Mesendoderm (in vitro differentiated cells): ENCODE results near the gene PADI4.

Source experiments
- DNase-seq: peaks from one replicate; pipeline ENCODE4 v3.0.0; 2013
- H2AK5ac ChIP-seq: 2 replicates; pipeline ENCODE4 v1.6.1; 2013; ENCODE audit warnings: low read length, inconsistent platforms
- H2BK120ac ChIP-seq: 2 replicates; pipeline ENCODE4 v1.6.1; 2013; ENCODE audit warnings: low read depth, mild to moderate bottlenecking, low read length, moderate library complexity, mixed read lengths
- H2BK15ac ChIP-seq: replicated peaks from 2 replicates; pipeline ENCODE4 v1.6.1; 2013; ENCODE audit warnings: low read depth, mild to moderate bottlenecking, moderate library complexity
- H2BK5ac ChIP-seq: 2 replicates; pipeline ENCODE4 v1.6.1; 2013; ENCODE audit warnings: low read length, inconsistent platforms
- H3K18ac ChIP-seq: 2 replicates; pipeline ENCODE4 v1.6.1; 2013; ENCODE audit warnings: mild to moderate bottlenecking, low read length, mixed read lengths
- H3K23ac ChIP-seq: one replicate; pipeline ENCODE4 v1.6.1; 2013; ENCODE audit warnings: low read length
- H3K27ac ChIP-seq: 2 replicates; pipeline ENCODE4 v1.5.1; 2013; ENCODE audit warnings: low read depth, mild to moderate bottlenecking, inconsistent platforms, low read length, moderate library complexity
- H3K27me3 ChIP-seq: 2 replicates; pipeline ENCODE4 v1.6.1; 2013; ENCODE audit warnings: low read length, control low read depth, mild to moderate bottlenecking, inconsistent platforms; ENCODE audit not compliant: insufficient read depth, poor library complexity
- H3K36me3 ChIP-seq: 2 replicates; pipeline ENCODE4 v1.6.1; 2013; ENCODE audit warnings: low read length, inconsistent platforms; ENCODE audit not compliant: control insufficient read depth, insufficient read depth
- H3K4ac ChIP-seq: one replicate; pipeline ENCODE4 v1.6.1; 2013; ENCODE audit warnings: low read depth, mild to moderate bottlenecking, low read length, moderate library complexity
- H3K4me1 ChIP-seq: 2 replicates; pipeline ENCODE4 v1.6.1; 2013; ENCODE audit warnings: low read depth, low read length, inconsistent platforms; ENCODE audit not compliant: control insufficient read depth
- H3K4me2 ChIP-seq: 2 replicates; pipeline ENCODE4 v1.6.1; 2013; ENCODE audit warnings: low read length
- H3K4me3 ChIP-seq: 2 replicates; pipeline ENCODE4 v1.5.1; 2013; ENCODE audit warnings: mild to moderate bottlenecking, low read length
- H3K56ac ChIP-seq: one replicate; pipeline ENCODE4 v1.6.1; 2013; ENCODE audit warnings: low read length
- H3K79me1 ChIP-seq: 2 replicates; pipeline ENCODE4 v1.6.1; 2013; ENCODE audit warnings: low read length, inconsistent platforms
- H3K79me2 ChIP-seq: 2 replicates; pipeline ENCODE4 v1.6.1; 2013; ENCODE audit warnings: mild to moderate bottlenecking, low read length; ENCODE audit not compliant: control insufficient read depth, insufficient read depth
- H3K9ac ChIP-seq: 2 replicates; pipeline ENCODE4 v1.6.1; 2013; ENCODE audit warnings: low read length, inconsistent platforms
- H4K5ac ChIP-seq: one replicate; pipeline ENCODE4 v1.6.1; 2013; ENCODE audit warnings: low read length
- H4K8ac ChIP-seq: one replicate; pipeline ENCODE4 v1.6.1; 2013; ENCODE audit warnings: low read depth, mild to moderate bottlenecking, control low read depth, low read length, moderate library complexity
- WGBS: extraction: QIAGEN DNeasy Blood & Tissue Kit; methylation state at CpG from one replicate; pipeline ENCODE4 v1.1.7; 2013; ENCODE audit warnings: low lambda C conversion rate, missing lambda C conversion rate; ENCODE audit not compliant: insufficient coverage; ENCODE audit errors: extremely low coverage; 5-methylcytosine and 5-hydroxymethylcytosine counted together

Gene PADI4

DNA sequence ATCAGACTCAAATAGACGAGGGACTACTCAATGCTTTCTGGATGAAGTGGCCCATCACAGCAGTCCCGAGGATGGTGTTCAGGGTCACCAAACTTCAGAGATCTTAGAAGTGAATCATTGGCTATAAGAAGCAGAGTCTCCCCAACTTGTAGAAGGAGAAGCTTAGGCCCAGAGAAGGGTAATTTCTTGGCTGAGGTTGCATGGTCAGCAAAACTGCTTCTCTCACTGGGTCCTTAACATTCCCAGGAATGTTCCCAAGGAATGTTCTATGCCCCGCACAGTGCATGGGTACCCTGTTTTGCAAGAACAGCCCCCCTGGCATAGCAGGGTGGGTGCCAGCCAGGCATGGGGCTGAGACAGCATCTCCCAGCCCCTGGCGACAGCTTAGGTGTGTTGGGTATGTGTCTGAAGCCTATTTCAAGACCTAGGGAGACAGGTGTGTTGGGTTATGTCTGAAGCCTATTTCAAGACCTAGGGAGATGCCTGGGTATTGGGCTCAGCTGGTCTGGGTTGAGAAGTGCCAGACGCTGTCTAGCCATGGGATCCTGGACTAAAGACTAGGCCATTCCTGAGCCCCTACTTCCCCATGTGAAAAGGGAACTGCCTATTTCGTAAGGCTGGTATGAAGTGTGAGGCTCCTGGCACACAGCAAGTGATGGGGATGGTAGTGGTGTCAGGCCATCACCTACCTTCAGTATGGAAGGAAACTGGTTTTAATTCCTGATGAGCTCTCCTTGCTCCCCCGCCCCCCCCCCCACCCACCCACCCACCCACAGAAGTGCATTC lies 90.1 kb downstream of the PADI4 start:
- no peaks in the 10 kb centered on the region for H3K79me1 ChIP-seq
- H3K4ac ChIP-seq, result no peak overlapping the region
- H3K4me1 ChIP-seq, result no peaks in the 10 kb centered on the region
- H3K56ac ChIP-seq, result no peak overlapping the region
- H2BK15ac ChIP-seq, result no peak overlapping the region
- H3K4me3 ChIP-seq, result no peak overlapping the region
- WGBS, result no CpG with 5 or more reads among the region's 7 CpGs
- no peak overlapping the region for H4K8ac ChIP-seq
- no peak for DNase-seq
- H4K5ac ChIP-seq, result no peak overlapping the region
- H3K4me2 ChIP-seq, result no peak overlapping the region
- no peak overlapping the region for H3K18ac ChIP-seq
- no peak overlapping the region for H3K27ac ChIP-seq
- H2AK5ac ChIP-seq, result no peak overlapping the region
- no peak overlapping the region for H3K23ac ChIP-seq
- H3K79me2 ChIP-seq, result no peaks in the 10 kb centered on the region
- H3K36me3 ChIP-seq, result no peaks in the 10 kb centered on the region
- no peak overlapping the region for H2BK120ac ChIP-seq
- no peak overlapping the region for H3K9ac ChIP-seq
- H3K27me3 ChIP-seq, result no peaks in the 10 kb centered on the region
- no peak overlapping the region for H2BK5ac ChIP-seq

DNA sequence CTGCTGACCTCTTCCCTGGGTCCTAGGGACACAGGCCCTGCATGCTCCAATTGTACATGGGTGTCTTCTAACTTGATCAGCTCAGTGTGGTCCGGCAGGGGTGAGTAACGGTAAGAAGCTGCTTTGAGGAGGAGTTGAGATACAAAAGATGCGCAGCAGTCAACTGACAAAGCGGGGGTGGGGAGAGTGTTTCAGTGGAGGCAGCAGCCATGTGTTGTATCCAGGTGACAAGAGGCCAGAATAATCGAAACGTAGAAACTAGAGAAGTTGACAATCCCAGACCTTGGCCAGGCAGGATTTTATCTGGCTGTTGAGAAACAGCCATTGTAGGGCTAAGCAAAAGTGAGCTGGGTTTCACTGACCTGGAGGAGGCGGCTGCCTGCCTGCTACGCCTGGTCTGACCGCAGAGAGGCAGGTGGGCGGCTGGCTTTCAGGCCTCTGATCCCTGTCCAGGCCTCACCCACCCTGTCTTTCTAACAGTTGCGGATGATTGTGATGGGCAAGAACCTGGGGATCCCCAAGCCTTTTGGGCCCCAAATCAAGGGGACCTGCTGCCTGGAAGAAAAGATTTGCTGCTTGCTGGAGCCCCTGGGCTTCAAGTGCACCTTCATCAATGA lies 92.8 kb downstream of the PADI4 start:
- Histone ChIP-seq H3K18ac (no peak overlapping the region), H3K36me3 (peaks cover 2% of the 10 kb centered on the region), H3K23ac (no peak overlapping the region), H3K56ac (no peak overlapping the region), H3K4me3 (no peak overlapping the region), H3K27me3 (no peaks in the 10 kb centered on the region), H3K4me2 (no peak overlapping the region), H3K4me1 (no peaks in the 10 kb centered on the region), H2AK5ac (no peak overlapping the region), H4K8ac (no peak overlapping the region), H3K9ac (no peak overlapping the region), H3K79me2 (no peaks in the 10 kb centered on the region), H2BK5ac (no peak overlapping the region), H3K4ac (no peak overlapping the region), H4K5ac (no peak overlapping the region), H2BK15ac (no peak overlapping the region), H3K27ac (no peak overlapping the region), H2BK120ac (no peak overlapping the region), H3K79me1 (peaks cover 1% of the 10 kb centered on the region)
- no peak for DNase-seq
- no CpG with 5 or more reads among the region's 11 CpGs for WGBS

DNA sequence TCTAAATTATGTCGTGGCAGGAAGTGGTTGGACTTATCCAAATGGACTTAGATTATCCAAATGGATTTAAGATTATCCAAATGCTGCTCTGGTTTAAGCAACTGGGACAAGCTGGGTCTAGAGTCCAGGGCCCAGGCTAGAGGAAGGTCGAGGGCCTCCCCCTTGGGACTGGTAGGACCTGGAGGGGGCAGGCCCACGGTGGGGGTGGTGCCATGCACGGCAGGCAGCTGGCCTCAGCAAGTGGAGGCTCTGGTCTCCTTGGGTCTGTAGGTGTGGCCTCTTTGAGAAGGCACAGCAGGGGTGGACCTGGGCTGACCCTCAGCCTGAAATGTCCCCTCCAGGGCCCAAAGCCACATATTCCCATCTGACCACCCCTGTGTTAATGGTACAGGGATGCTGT lies 93.8 kb downstream of the PADI4 start:
- WGBS, result no CpG with 5 or more reads among the region's 4 CpGs
- H3K4me2 ChIP-seq, result no peak overlapping the region
- no peak overlapping the region for H3K23ac ChIP-seq
- no peak overlapping the region for H2BK15ac ChIP-seq
- no peak for DNase-seq
- no peak overlapping the region for H3K9ac ChIP-seq
- peaks cover 1% of the 10 kb centered on the region for H3K79me1 ChIP-seq
- H2AK5ac ChIP-seq, result no peak overlapping the region
- H3K27ac ChIP-seq, result no peak overlapping the region
- no peak overlapping the region for H3K56ac ChIP-seq
- H2BK5ac ChIP-seq, result no peak overlapping the region
- H3K18ac ChIP-seq, result no peak overlapping the region
- no peak overlapping the region for H2BK120ac ChIP-seq
- peaks cover 2% of the 10 kb centered on the region for H3K36me3 ChIP-seq
- H3K4me1 ChIP-seq, result no peaks in the 10 kb centered on the region
- no peak overlapping the region for H4K5ac ChIP-seq
- H3K4me3 ChIP-seq, result no peak overlapping the region
- no peak overlapping the region for H3K4ac ChIP-seq
- no peaks in the 10 kb centered on the region for H3K79me2 ChIP-seq
- no peaks in the 10 kb centered on the region for H3K27me3 ChIP-seq
- no peak overlapping the region for H4K8ac ChIP-seq

DNA sequence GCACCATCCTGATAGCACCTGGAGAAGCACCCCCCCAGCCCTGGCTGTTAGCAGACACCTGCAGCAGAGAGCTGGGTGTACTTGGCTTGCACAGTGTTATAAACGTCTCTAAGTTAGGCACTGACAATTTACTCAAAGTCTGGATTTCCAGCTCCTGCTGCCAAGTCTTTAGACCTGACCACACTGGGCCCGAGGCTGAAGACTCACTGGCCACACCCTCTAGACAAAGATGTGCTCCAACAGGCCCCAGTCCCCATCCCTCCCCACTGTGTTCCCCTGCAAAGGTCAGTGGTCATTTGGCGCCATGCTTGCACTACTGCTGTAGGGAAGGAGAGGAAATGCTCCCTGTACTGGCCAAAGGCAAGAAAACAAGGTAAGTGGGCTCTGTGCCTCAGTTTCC lies 95.1 kb downstream of the PADI4 start:
- no peaks in the 10 kb centered on the region for H3K79me2 ChIP-seq
- no peaks in the 10 kb centered on the region for H3K4me1 ChIP-seq
- no peak overlapping the region for H2AK5ac ChIP-seq
- no peak overlapping the region for H4K8ac ChIP-seq
- H3K36me3 ChIP-seq, result peaks cover 5% of the 10 kb centered on the region
- no peak overlapping the region for H3K4ac ChIP-seq
- H3K23ac ChIP-seq, result no peak overlapping the region
- no peak overlapping the region for H3K27ac ChIP-seq
- H2BK5ac ChIP-seq, result no peak overlapping the region
- H3K79me1 ChIP-seq, result peaks cover 1% of the 10 kb centered on the region
- no peaks in the 10 kb centered on the region for H3K27me3 ChIP-seq
- H3K4me2 ChIP-seq, result no peak overlapping the region
- no peak for DNase-seq
- H3K4me3 ChIP-seq, result no peak overlapping the region
- no peak overlapping the region for H2BK120ac ChIP-seq
- no peak overlapping the region for H4K5ac ChIP-seq
- no peak overlapping the region for H2BK15ac ChIP-seq
- no peak overlapping the region for H3K9ac ChIP-seq
- no peak overlapping the region for H3K18ac ChIP-seq
- no peak overlapping the region for H3K56ac ChIP-seq
- WGBS, result no CpG with 5 or more reads among the region's 3 CpGs

DNA sequence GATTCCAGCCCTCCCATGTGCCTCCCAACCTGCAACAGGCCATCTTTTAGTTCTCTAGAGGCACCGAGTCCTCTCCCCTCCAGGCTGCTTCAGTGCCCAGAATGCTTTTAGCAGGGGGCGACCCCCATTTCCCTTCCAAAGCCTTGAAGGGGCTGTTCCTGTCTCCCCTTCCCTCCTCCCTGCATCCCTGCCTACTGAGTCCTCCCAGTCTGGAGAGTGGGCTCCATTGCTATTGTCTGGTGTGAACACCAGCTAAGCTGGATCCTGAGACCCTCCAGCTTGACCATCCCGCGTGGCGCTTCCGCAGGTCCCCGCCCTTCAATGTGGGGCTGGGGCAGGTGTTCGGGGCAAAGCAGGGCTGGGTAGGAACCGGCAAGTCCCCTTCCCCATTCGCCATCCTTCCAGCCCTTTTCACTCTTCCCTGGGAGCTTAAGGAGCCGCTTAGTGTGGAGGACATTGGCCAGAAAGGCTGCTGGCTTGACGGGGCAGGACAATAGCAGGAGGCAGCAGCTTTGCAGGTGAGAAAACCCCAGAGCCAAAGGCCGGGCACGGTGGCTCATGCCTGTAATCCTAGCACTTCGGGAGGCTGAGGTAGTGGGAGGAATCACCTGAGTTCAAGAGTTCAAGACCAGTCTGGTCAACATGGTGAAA lies 96.2 kb downstream of the PADI4 start:
- Histone ChIP-seq H3K4me1 (no peaks in the 10 kb centered on the region), H2BK120ac (no peak overlapping the region), H3K4me2 (no peak overlapping the region), H4K8ac (no peak overlapping the region), H3K79me1 (peaks cover 2% of the 10 kb centered on the region), H3K23ac (no peak overlapping the region), H3K36me3 (peaks cover 9% of the 10 kb centered on the region), H3K4ac (no peak overlapping the region), H3K18ac (no peak overlapping the region), H3K27ac (no peak overlapping the region), H3K9ac (no peak overlapping the region), H2AK5ac (no peak overlapping the region), H2BK15ac (no peak overlapping the region), H3K27me3 (no peaks in the 10 kb centered on the region), H3K56ac (no peak overlapping the region), H3K4me3 (no peak overlapping the region), H3K79me2 (no peaks in the 10 kb centered on the region), H2BK5ac (no peak overlapping the region), H4K5ac (no peak overlapping the region)
- no peak for DNase-seq
- WGBS, result no CpG with 5 or more reads among the region's 15 CpGs
